DMS53 (cell line): ENCODE results near the gene HTR3B.
A peak's percentile ranks its signal among the peaks of the same experiment; 100 is the strongest.
"Not testable (repeated sequence)": the region's sequence is repeated elsewhere in the genome, so short reads cannot be mapped to it uniquely, and the experiment has no call there.

ENCODE experiments used
- DNase-seq: peaks from one replicate; lab custom pipeline; 2025; lab: John Stamatoyannopoulos, UW

Gene HTR3B, protein sequence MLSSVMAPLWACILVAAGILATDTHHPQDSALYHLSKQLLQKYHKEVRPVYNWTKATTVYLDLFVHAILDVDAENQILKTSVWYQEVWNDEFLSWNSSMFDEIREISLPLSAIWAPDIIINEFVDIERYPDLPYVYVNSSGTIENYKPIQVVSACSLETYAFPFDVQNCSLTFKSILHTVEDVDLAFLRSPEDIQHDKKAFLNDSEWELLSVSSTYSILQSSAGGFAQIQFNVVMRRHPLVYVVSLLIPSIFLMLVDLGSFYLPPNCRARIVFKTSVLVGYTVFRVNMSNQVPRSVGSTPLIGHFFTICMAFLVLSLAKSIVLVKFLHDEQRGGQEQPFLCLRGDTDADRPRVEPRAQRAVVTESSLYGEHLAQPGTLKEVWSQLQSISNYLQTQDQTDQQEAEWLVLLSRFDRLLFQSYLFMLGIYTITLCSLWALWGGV

DNA sequence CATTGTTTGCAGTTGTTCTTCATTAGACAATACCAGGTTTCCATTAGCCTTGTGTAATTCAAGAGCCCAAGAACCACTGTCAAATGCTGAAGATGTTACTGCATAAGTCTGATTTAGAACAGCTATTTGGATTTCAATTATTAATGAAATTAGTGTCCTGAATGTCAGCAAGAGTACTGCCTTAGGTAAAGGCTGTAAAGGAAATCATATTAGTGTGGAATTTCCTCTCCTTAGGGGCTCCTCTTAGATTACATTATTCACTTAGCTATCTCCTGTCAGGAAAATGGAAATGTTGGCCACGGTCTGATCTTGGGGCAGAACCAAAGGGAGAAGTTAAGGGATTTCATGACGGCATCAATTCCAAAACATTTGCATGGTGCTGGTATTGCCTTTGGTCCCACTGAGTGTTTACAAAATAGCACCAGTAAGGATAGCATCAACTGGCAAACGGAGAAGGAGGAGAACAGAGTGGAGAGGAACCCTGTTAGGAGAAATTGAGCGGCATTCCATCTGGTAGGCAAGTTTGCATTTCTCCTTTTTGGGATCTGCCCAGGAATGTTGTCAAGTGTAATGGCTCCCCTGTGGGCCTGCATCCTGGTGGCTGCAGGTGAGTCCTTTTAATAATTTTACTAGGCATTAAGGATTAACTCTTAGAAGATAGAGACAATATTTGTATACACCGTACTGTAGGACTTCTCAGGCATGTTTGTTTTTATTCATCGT, at the start of gene HTR3B:
Gene HTR3B (plus strand): TSS at position 418 of the 723 bp plus-strand sequence. CDS start 138 bp downstream, at position 556.
- no peak for DNase-seq

DNA sequence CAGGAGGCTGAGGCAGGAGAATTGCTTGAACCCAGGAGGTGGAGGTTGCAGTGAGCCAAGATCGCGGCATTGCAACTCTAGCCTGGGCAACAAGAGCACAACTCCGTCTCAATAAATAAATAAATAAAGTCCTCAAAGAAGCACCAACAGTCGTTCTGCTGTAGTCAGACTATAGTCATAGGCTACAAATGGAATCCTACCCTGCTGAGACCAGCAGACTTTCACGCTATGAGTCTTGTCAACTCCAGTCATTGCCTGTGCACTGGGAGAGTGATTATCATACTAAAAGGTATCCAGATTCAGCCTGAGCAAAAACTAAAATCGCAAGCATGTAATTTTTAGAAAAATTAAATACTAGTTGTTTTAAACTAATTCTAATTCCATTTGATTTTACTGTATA, 48.8 kb upstream of the HTR3B start:
- DNase-seq = no peak

DNA sequence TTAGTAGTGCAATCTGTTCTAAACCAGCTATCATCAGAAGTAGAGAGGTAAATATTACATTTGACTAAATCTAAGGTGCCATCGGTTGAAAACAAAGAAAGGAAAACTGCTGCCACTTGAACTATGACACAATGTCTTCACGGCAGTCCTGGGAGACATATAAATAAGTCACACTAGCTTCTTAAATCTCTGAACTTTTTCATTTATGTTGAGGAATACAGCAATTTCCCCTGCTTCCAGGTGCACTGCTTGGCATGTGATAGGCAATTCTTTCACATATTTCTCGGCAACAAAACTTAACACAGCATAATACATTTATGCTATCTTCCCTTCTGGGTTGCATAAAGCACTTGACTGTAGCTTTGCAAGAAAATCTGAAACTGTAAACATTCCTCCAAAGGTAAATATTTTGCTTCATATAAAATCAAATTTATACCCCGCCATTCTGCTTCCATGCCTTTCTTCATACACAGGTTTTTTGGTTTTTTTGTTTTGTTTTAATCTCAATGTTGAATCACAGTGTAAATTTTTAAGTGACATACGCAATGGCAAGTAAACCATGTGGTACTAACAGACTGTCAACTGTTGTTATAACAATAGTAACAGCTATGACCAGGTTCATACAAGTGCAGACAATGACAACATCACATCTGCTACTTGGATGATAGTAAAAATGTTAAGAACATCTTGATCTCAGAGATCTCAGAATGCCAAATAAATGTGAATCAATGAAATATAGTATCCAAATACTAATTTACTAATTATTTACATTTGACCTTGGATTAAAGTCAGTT, 47.4 kb upstream of the HTR3B start:
- no peak for DNase-seq

DNA sequence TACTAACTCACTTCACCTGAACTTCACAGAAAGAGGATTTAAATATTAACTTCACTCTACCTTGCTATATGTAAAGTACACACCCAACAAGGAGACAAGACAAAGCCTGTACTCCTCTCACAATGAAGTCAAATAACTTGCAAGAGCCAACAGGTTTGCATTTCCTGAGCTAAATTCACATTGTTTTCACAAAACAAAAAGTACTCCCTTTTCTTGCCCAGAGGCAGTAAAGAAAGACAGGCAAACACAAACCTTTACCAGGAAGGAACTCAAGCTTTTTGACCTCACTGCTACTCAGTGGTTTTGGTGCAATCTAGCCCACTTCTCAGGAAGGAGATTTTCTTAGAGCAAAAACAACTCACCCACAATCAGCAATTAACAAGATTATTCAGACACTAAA, 44.9 kb upstream of the HTR3B start:
- no peak for DNase-seq

DNA sequence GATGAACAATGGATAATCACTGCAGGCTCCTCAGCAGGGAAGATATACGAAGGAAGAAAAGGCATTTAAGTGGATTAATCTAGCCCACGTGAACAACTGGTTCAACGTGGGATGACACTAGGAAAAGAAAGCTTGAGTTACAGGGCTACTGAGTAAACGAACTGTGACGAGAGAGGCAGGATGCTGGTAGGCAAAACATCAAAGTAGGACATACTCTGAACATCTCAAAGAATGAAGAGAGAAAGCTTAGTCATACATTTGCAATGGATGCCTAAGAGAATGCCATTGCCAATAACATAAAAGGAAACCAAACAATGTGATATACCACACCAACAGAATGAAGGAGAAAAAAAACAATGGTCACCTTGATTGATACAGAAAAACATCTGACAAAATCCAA, 42.2 kb upstream of the HTR3B start:
- peak; percentile 84 for DNase-seq

DNA sequence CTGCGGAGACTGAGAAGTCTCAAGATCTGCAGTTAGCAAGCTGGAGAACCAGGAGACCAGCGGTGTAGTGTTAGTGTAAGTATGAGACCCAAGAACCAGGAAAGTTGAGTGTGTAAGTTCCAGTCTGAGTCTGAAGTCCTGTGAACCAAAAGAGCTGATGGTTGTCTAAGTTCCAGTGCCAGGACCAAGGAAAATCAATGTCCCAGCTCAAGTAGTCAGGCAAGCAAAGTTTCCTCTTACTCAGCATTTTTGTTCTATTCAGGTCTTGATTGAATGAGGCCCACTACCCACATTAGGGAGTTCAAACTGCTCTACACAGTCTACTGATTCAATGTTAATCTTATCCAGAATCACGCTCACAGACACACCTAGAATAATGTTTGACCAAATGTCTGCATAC, 40.2 kb upstream of the HTR3B start:
- DNase-seq = no peak

DNA sequence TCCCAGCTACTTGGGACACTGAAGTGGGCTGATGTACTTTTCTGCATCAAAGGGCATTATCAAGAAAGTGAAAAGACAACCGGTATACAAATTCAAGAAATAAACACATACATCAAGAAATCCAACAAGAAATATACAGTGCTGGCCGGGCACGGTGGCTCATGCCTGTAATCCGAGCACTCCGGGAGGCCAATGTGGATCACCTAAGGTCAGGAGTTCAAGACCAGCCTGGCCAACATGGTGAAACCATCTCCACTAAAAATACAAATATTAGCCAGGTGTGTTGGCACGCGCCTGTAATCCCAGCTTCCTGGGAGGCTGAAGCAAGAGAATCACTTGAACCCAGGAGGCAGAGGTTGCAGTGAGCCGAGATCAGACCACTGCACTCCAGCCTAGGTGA, 38.7 kb upstream of the HTR3B start:
- DNase-seq = no peak

DNA sequence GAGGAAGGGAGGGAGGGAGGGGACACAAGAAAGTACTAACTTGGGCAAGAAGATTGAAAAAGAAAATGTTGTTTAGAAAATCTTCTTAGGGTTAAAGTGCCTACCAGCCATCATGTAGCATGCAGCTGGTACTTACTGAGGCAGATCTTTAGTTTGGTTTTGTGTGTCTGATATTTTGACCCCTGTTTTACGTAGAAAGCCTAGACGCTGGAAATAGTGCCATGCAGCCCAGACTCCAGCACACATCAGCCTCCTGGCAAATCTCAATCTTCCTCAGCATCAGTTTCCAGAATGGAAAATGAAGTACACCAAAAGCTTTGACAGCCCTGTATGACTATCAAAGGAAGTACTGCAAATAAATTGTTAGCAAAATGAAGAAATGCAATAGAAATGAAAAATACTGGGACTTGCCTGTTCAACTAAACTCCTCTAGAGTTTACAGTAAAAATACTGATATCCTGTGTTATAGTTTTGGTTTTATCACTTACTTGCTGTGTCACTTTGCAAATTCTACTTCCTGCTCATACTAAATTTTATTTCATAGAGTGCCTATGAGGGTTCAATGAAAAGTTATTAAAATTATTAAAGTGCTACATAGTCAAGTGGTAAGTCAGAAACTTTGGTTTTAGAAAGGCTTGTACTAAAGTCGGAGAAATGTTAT, 36.6 kb upstream of the HTR3B start:
- no peak for DNase-seq

DNA sequence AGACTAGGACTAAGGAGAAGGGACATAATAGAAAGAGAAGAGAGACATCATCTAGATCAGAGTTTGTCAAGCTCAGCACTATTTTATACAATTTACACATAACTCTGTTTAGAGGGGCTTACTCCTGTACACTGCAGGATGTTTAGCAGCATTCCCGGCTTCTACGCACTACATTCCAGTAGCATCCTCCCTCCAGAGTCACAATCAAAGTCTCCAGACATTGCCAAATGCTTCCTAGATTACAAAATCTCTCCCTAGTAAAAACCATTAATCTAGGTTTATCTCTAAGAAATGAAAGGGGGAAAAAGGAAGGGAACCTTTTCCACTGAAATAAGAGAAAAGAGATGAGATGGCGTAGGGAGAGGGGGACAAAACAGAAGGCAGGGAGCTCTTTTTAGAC, 33.3 kb upstream of the HTR3B start:
- DNase-seq = no peak

DNA sequence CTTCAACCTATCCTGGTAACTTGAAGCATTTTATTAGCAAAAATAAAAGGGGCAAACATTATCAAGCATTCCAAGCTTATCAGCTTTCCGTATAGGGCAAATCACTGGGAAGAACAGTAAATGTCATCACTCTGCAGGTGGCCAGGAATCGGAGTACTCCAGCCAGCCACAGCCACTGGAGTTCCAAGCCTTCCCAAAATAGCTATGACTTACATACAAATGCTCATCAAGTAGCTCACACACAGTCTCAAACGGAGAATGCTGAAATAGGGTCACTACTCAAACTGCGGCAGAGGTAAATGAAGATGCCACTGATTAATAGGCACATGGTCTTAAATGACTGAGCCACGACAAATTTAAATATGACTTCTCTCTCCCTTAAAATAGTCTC, 31.4 kb upstream of the HTR3B start:
- DNase-seq = no peak

DNA sequence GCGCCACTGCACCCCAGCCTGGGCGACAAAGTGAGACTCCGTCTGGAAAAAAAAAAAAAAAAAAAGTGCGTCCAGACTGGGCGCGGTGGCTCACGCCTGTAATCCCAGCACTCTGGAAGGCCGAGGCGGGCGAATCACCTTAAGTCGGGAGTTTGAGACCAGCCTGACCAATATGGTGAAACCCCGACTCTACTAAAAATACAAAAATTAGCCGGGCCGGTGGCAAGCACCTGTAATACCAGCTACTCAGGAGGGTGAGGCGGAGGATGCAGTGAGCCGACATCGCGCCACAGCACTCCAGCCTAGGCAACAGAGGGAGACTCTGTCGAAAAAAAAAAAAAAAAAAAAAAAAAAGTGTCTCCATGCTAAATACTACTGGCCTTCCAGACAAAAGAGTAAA, 30.5 kb upstream of the HTR3B start:
- DNase-seq = peak; percentile 39

DNA sequence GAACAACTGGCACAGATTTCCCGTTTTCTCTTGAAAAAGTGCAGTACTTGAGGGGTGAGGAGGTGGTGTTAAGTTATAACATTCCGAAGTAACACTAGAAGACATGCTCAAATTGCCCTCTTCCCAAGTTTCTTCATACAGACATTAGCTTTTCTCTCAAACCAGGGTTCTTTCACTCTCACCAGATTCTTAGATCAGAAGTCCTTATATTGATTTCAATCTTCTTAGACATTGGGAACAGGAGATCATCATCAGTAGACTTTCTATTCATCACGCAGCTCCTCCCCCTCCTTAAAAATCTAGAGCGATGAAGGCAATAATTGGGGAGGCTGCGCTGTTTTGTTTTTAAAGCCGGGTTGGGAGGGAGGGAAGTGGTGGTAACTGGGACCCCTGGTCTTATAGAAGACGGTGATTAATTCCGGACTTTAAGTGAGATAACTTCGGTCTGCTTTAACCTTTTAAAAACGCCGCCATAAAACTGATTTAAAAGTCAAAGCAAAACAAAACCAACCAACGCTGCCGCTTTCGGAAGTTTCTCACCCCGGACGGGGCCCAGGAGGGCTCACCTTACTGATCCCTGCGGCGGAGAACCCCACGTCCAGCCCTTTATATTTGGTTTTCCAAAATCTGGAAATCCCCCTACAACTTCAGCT, 29.9 kb upstream of the HTR3B start:
- peak; percentile 39 for DNase-seq

DNA sequence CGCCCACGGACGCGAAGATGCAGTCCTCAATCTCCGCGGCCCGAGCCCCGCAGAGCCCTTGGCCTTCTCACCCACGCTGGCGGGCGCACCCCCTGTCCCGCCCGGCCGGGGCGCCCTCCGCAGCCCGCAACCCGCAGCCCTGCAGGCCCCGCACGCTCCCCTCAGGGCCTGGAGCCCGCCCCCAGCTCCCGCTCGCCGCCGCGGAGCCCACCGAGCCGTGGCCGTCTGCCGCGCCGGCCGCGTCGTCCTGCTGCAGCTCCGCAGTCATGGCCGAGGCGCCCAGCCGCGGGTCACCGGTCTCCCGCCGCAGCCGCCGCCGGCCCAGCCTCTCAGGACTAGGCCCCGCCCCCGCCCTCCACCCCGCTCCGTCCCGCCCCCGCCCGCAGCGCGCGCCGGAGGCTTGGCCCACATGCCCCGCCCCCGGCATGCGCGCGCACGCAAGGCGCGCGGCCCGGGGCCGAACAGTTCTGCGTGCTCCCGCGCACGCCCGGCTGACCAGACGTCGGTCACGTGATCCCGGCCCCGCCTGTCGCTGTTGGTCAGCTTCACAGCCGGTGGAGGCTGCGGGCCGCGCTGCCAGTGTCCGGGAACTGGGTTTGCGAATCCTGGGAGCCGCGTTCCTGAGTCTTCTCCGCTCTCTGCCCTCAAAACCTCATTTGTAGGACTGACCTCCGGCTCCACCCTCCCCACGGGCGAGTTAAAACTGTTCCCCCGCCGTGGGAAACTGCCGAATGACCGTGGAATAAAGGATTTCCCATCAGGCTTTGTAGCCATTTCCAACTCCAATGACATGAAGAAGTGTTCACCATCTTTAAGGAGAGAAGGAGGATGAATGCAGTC, 29.1 kb upstream of the HTR3B start, which contains the start of gene USP28:
Gene USP28 (minus strand): TSS at position 339 of the 840 bp plus-strand sequence. CDS start 71 bp downstream, at position 268.
- DNase-seq = peak; percentile 99

DNA sequence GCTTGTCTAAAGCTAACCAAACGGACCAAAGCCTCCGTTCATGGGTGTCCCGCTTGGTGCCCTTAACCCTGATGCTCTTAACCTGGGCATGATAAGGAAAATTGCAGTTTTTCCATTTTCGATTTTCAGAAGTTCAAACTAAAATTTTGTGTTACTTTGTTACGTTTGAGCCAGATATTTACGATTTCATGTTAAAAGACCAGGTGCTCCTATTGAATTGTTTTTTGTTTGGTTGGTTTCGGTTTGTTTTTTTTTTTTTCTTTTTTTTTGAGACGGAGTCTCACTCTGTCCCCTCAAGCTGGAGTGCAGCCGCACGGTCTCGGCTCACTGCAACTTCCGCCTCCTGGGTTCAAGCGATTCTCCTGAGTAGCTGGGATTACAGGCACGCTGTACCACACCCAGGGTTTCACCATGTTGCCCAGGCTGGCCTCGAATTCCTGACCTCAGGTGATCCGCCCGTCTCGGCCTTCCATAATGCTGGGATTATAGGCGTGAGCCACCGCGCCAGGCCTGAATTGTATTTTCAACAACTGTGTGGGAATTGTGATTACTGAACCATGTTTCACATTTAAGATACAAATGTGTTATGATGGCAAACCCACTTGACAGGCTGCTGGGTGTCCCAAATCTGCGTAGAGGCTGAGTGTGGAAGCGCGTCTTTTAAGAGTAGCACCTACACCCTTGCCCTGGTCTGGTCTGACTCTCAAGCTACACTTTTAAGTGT, 28.4 kb upstream of the HTR3B start:
- peak; percentile 70 for DNase-seq

DNA sequence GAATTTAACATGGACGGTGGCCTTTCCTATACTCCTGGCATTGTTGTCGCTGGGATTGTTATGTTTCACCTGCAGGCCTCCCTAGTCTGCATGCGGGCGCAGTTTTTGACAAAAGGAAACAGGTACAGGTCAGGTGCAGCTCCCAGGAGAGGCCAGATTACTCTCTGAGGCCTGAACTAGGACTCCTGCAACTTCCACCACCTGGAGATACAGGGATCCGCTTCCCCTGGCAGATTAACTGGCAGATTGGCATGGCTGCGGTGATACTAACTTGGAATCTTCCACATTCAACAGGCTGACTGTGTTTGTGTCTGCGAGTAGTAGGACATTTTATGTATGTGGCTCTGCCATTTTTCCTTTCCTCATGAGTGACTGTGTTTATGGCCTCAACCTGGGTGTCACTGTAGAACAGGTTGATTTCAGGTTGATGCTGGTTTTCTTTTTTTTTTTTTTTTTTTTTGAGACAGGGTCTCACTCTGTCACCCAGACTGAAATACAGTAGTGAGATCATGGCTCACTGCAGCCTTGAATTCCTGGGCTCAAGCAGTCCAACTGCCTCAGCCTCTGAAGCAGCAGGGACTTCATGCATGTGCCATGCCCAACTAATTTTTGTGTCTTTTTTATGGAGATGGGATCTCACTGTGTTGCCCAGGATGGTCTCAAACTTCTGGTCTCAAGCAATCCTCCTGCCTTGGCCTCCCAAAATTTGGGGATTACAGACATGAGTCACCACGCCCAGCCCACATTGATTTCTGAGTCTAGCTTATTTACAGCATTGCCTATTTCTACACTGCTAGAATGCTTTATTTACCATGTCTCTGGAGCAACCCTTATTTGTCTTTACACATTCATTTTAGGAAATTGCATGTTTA, 27.6 kb upstream of the HTR3B start:
- peak; percentile 30 for DNase-seq

DNA sequence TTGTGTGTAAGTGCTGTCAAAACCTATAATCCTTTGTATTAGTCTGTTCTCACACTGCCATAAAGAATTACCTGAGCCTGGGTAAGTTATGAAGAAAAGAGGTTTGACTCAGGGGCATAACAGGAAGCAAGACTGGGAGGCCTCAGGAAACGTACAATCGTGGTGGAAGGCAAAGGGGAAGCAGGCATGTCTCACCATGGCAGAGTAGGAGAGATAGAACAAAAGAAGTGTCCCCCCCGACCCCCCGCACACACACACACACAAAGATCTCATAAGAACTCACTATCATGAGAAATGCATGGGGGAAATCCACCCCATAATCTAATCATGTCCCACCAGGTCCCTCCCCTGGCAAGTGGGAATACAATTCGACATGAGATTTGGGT, 26.9 kb upstream of the HTR3B start:
- no peak for DNase-seq

DNA sequence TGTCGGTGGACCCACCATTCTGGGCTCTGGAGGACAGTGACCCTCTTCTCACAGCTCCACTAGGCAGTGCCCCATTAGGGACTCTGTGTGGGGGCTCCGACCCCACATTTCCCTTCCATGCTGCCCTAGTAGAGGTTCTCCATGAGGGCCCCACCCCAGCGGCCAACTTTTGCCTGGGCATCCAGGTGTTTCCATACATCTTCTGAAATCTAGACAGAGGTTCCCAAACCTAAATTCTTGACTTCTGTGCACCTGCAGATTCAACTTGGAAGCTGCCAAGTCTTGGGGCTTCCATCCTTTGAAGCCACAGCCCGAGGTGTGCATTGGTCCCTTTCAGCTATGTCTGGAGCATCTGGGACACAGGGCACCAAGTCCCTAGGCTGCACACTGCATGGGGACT, 25.1 kb upstream of the HTR3B start:
- not testable (repeated sequence) for DNase-seq

DNA sequence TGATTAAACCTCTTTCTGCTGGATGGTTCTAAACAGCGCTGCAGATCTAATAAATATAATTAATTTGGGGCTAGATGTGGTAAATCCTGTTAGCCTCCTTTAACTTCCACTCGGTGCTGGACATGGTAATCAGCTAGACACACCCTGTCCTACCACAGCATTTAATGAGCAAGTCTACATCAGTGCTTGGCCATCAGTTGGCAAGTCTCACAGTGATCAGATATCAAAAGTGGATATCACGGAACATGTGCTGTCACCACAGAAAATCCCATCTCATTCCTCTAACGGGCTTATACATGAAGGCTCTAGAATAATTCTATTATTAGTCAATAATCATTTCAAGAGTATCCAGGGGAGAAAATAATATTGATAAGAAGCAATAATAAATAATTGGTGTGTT, 23.6 kb upstream of the HTR3B start:
- no peak for DNase-seq

DNA sequence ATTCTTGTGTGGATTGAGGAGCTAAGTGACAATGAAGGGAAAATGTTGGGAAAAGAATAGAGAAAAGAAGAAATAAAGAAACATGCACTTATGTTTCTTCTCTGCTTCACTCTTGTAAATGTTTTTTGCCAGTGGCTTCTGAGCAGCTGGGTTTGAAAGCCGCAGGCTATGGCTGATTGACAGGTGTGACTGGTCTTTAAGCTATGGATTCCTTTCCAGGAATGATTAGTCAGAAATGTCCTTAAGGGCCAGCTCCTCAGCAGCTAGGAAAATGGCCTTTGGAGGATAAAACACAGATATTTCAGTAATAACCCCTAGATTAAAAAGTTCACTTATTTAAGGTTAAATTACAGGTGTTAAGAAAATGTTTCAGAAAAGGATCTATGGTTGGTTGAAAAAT, 22.7 kb upstream of the HTR3B start:
- DNase-seq = no peak
